Measurements from ENCODE around the gene LYPD6. TPM values are rescaled to one million over a fixed set of nuclear protein-coding genes. Genes with fewer than 3 reads are reported as not detected.

Gene LYPD6
- total and polyA plus RNA-seq, 2 experiments from 2014 or later: 4.9 to 12.4 TPM

DNA sequence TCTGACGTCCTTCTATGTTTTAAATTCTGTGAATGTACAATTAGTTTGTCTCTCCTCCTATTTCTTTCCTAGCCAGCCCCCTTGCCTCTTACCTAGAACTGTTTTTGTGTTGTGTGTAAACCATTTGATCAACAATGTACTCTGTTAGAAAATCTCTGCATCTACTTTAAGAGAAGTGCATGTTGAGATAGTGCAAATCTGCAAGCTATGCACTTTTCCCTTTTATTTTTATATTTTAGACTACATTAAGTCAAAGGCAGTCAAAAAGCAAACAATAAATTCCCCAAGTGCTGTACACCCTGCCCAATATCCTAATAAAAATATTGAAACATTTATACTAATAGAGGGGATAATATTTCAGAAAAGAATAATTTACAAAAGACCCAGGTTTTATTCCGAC lies 13.7 kb downstream of the LYPD6 start:
- no peak overlapping the region for H3K4me3 Mint-ChIP-seq

More for the DNA sequence above, 13.7 kb downstream of the LYPD6 start:
- DNase-seq (ENCODE audit: low spot score) (no peak), ATAC-seq (no peak)
- no peaks in the 10 kb centered on the region for H3K4me1 Mint-ChIP-seq
- H3K79me2 ChIP-seq (replicated peaks; ENCODE audit: insufficient read depth): no peaks in the 10 kb centered on the region; the same call in 1 of the 2 replicates
- H2AFZ ChIP-seq: no peak overlapping the region
- no peaks in the 10 kb centered on the region for H3K9me3 Mint-ChIP-seq
- H3K36me3 Mint-ChIP-seq (ENCODE audit: low read depth): no peaks in the 10 kb centered on the region
- no peaks in the 10 kb centered on the region for H3K4me1 ChIP-seq (ENCODE audit: insufficient read depth)
- TF ChIP-seq ZNF462 (CRISPR knock-in tag; IDR thresholded peaks at IDR 0.05) (no peak), ETS1 (IDR thresholded peaks at IDR 0.05) (no peak), EZH2phosphoT487 (IDR thresholded peaks at IDR 0.05; ENCODE audit: unreplicated experiment) (no peak), NANOG (IDR thresholded peaks at IDR 0.05; ENCODE audit: borderline replicate concordance) (no peak), ZNF331 (CRISPR knock-in tag; IDR thresholded peaks at IDR 0.05; ENCODE audit: low read depth) (no peak)
- TF ChIP-seq, protein P1, sequence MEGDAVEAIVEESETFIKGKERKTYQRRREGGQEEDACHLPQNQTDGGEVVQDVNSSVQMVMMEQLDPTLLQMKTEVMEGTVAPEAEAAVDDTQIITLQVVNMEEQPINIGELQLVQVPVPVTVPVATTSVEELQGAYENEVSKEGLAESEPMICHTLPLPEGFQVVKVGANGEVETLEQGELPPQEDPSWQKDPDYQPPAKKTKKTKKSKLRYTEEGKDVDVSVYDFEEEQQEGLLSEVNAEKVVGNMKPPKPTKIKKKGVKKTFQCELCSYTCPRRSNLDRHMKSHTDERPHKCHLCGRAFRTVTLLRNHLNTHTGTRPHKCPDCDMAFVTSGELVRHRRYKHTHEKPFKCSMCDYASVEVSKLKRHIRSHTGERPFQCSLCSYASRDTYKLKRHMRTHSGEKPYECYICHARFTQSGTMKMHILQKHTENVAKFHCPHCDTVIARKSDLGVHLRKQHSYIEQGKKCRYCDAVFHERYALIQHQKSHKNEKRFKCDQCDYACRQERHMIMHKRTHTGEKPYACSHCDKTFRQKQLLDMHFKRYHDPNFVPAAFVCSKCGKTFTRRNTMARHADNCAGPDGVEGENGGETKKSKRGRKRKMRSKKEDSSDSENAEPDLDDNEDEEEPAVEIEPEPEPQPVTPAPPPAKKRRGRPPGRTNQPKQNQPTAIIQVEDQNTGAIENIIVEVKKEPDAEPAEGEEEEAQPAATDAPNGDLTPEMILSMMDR (conservative IDR thresholded peaks at IDR 0.05; ENCODE audit: low read depth in 2 of 2): no peak
- no peak overlapping the region for H3K27ac Mint-ChIP-seq
- peaks cover 2% of the 10 kb centered on the region for H3K27me3 Mint-ChIP-seq (ENCODE audit: insufficient read depth, low read depth, poor library complexity)
- H3K4me2 ChIP-seq: no peak overlapping the region
- H3K9me2 ChIP-seq (ENCODE audit: insufficient read depth): no peaks in the 10 kb centered on the region; the same call in none of the 2 replicates
- no peaks in the 10 kb centered on the region for H3K36me3 ChIP-seq (ENCODE audit: insufficient read depth)
- H3K4me3 ChIP-seq: no peak overlapping the region
- H3K27ac ChIP-seq (ENCODE audit: low read depth): no peak overlapping the region
- H3F3A ChIP-seq (replicated peaks; ENCODE audit: low read depth): no peaks in the 10 kb centered on the region
- peaks cover 4% of the 10 kb centered on the region; the same call in 1 of the 2 replicates for H4K20me1 ChIP-seq (replicated peaks; ENCODE audit: insufficient read depth)
- no peaks in the 10 kb centered on the region for H3K27me3 ChIP-seq (ENCODE audit: insufficient read depth)

Data from GM23338 (cell line).